ENCODE results near the gene GABRR3. TPM values are rescaled to one million over a fixed set of nuclear protein-coding genes. Genes with fewer than 3 reads are reported as not detected.

Gene GABRR3
- total RNA-seq, 1 experiment from 2014 or later: not detected

DNA sequence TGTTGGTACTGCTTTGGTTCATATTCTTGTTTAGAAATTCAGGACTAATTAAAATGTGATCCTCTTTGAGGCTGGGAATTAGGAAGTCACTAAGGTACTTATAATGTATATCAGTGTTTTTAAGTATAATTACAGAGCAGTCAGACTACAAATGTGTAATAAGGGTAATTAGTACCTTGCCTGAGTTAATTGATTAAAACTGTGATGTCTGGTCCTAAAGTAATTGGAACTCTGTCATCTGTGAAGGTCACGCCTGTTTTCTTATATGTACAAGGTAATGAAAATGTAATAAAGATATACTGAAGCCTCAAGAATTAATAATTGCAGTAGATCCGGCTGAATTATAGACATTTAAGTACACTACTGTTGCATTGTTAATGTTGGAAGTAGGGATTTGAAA is 95.7 kb downstream of the GABRR3 start:
- no peak for DNase-seq (ENCODE audit: low read depth, low spot score)
- in situ Hi-C loops (cut with HindIII; ENCODE audit: low pct_unique_long_range_greater_than_20kb, low sequenced_read_pairs) (no loop called here), intact Hi-C loops (cut with micrococcal nuclease; ENCODE audit: unreplicated experiment) (no loop called here)
- H3K27me3 ChIP-seq (ENCODE audit: control insufficient read depth, insufficient read depth, low read length): no peaks in the 10 kb centered on the region
- no peaks in the 10 kb centered on the region for H3K4me1 ChIP-seq (ENCODE audit: control insufficient read depth, insufficient read depth, low read length)
- ATAC-seq: no peak
- ChIA-PET CTCF (no interaction called here), POLR2A (no interaction called here)
- no peaks in the 10 kb centered on the region for H3K9me3 ChIP-seq (ENCODE audit: control insufficient read depth, insufficient read depth, low read depth, low read length)
- H3K27ac ChIP-seq (ENCODE audit: low read length): no peak overlapping the region
- H3K4me3 ChIP-seq (ENCODE audit: low read depth in 2 of 2, low read length in 2 of 2): no peak overlapping the region
- TF ChIP-seq REST (IDR thresholded peaks at IDR 0.05; ENCODE audit: insufficient read depth in 1 of 2, low read depth in 2 of 2, low read length in 1 of 2) (no peak), POLR2AphosphoS5 (IDR thresholded peaks at IDR 0.05; ENCODE audit: low read depth, low read length) (no peak), SIN3A (IDR thresholded peaks at IDR 0.05; ENCODE audit: borderline replicate concordance, insufficient read depth, low read depth, low read length) (no peak), TCF7L2 (IDR thresholded peaks at IDR 0.05; ENCODE audit: low read depth, low read length) (no peak)
- TF ChIP-seq, protein P1, sequence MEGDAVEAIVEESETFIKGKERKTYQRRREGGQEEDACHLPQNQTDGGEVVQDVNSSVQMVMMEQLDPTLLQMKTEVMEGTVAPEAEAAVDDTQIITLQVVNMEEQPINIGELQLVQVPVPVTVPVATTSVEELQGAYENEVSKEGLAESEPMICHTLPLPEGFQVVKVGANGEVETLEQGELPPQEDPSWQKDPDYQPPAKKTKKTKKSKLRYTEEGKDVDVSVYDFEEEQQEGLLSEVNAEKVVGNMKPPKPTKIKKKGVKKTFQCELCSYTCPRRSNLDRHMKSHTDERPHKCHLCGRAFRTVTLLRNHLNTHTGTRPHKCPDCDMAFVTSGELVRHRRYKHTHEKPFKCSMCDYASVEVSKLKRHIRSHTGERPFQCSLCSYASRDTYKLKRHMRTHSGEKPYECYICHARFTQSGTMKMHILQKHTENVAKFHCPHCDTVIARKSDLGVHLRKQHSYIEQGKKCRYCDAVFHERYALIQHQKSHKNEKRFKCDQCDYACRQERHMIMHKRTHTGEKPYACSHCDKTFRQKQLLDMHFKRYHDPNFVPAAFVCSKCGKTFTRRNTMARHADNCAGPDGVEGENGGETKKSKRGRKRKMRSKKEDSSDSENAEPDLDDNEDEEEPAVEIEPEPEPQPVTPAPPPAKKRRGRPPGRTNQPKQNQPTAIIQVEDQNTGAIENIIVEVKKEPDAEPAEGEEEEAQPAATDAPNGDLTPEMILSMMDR (IDR thresholded peaks at IDR 0.05): no peak
- peaks cover 25% of the 10 kb centered on the region for H3K36me3 ChIP-seq (ENCODE audit: control insufficient read depth, insufficient read depth, low read length)
- BruUV-seq (replicated peaks): no TSS peak

GRCh38 chr3:97938444-97938843 is 96.7 kb downstream of the GABRR3 start:
- BruUV-seq (replicated peaks): no TSS peak
- Histone ChIP-seq H3K9me3 (ENCODE audit: control insufficient read depth, insufficient read depth, low read depth, low read length) (no peaks in the 10 kb centered on the region), H3K27ac (ENCODE audit: low read length) (no peak overlapping the region), H3K4me3 (ENCODE audit: low read depth in 2 of 2, low read length in 2 of 2) (no peak overlapping the region), H3K36me3 (ENCODE audit: control insufficient read depth, insufficient read depth, low read length) (peaks cover 15% of the 10 kb centered on the region), H3K4me1 (ENCODE audit: control insufficient read depth, insufficient read depth, low read length) (no peaks in the 10 kb centered on the region), H3K27me3 (ENCODE audit: control insufficient read depth, insufficient read depth, low read length) (no peaks in the 10 kb centered on the region)
- POLR2A ChIA-PET: no interaction called here
- no peak for ATAC-seq
- intact Hi-C loops (cut with micrococcal nuclease; ENCODE audit: unreplicated experiment) (no loop called here), in situ Hi-C loops (cut with HindIII; ENCODE audit: low pct_unique_long_range_greater_than_20kb, low sequenced_read_pairs) (no loop called here)
- CTCF ChIA-PET: no interaction called here
- no peak for DNase-seq (ENCODE audit: low read depth, low spot score)
- TF ChIP-seq REST (IDR thresholded peaks at IDR 0.05; ENCODE audit: insufficient read depth in 1 of 2, low read depth in 2 of 2, low read length in 1 of 2) (no peak), TCF7L2 (IDR thresholded peaks at IDR 0.05; ENCODE audit: low read depth, low read length) (no peak), POLR2AphosphoS5 (IDR thresholded peaks at IDR 0.05; ENCODE audit: low read depth, low read length) (no peak), SIN3A (IDR thresholded peaks at IDR 0.05; ENCODE audit: borderline replicate concordance, insufficient read depth, low read depth, low read length) (no peak)
- TF ChIP-seq, protein P1 (IDR thresholded peaks at IDR 0.05): no peak

Data from Panc1 (cell line).